A673 (cell line): ENCODE measurements around the gene PRR20D.
"Not testable (repeated sequence)": the region's sequence is repeated elsewhere in the genome, so short reads cannot be mapped to it uniquely, and the experiment has no call there.

ENCODE experiments used
- CTCF ChIP-seq: fragments of 300-800, 200-600 bp; sonication (generic); conservative IDR thresholded peaks from 2 replicates; pipeline ENCODE4 v1.5.1; 2017; ENCODE audit warnings: low read depth, mild to moderate bottlenecking, antibody characterized with exemption, low read length, moderate library complexity, mixed read lengths
- EZH2 ChIP-seq: fragments of 200-600 bp; sonication (generic); IDR thresholded peaks from 2 replicates; pipeline ENCODE4 v1.6.1; 2017; ENCODE audit warnings: borderline replicate concordance, low read depth, mild to moderate bottlenecking, mixed read lengths, antibody characterized with exemption, low read length; ENCODE audit not compliant: poor library complexity, severe bottlenecking

- TF ChIP-seq EZH2, CTCF: not testable (repeated sequence)
Measured at GRCh38 chr13:57140235-57140968, 20.0 kb upstream of the PRR20D start, which contains the start of gene PRR20A.
